Kidney epithelial cell (primary cell): ENCODE measurements around the gene ITPKB. TPM values are rescaled to one million over a fixed set of nuclear protein-coding genes. Genes with fewer than 3 reads are reported as not detected.
A peak's percentile ranks its signal among the peaks of the same experiment; 100 is the strongest.

Source experiments
- DNase-seq: peaks from one replicate; pipeline ENCODE4 v3.0.0-alpha.2; 2010; ENCODE audit warnings: low read depth
- H3K27me3 ChIP-seq: 2 replicates; pipeline ENCODE4 v1.6.0; 2011; ENCODE audit warnings: low read length; ENCODE audit not compliant: control insufficient read depth, insufficient read depth
- H3K36me3 ChIP-seq: 2 replicates; pipeline ENCODE4 v1.5.1; 2011; ENCODE audit warnings: low read length; ENCODE audit not compliant: control insufficient read depth, insufficient read depth
- H3K4me3 ChIP-seq: 2 replicates; pipeline ENCODE4 v1.5.1; 2011; ENCODE audit warnings: low read depth, mild to moderate bottlenecking, control low read depth, low read length
- CTCF ChIP-seq: IDR thresholded peaks from 2 replicates; pipeline ENCODE4 v1.5.1; 2011; ENCODE audit warnings: mild to moderate bottlenecking, moderate library complexity, low read length, control low read depth, inconsistent platforms; ENCODE audit not compliant: insufficient read depth, poor library complexity, severe bottlenecking
- total RNA-seq: library from RNA; depleted of rRNA; stranded (reverse); fragments of >200 nt; gene quantifications from 2 replicates; pipeline ENCODE4 v1.2.3, GENCODE V29; 2015

Gene ITPKB
- total RNA-seq, 1 donor from 2014 or later = 11.7 TPM

GRCh38 chr1:226682871-226683814, 55.9 kb downstream of the ITPKB start:
- no peak overlapping the region for H3K4me3 ChIP-seq
- no peak for TF ChIP-seq CTCF
- no peaks in the 10 kb centered on the region for H3K27me3 ChIP-seq
- DNase-seq = no peak
- H3K36me3 ChIP-seq = no peaks in the 10 kb centered on the region

GRCh38 chr1:226681652-226682493, 57.2 kb downstream of the ITPKB start:
- Histone ChIP-seq H3K36me3 (no peaks in the 10 kb centered on the region), H3K4me3 (no peak overlapping the region), H3K27me3 (no peaks in the 10 kb centered on the region)
- DNase-seq = no peak
- TF ChIP-seq CTCF = no peak

GRCh38 chr1:226680653-226681052, 58.4 kb downstream of the ITPKB start:
- Histone ChIP-seq H3K4me3 (no peak overlapping the region), H3K27me3 (no peaks in the 10 kb centered on the region), H3K36me3 (no peaks in the 10 kb centered on the region)
- DNase-seq = no peak
- no peak for TF ChIP-seq CTCF

DNA sequence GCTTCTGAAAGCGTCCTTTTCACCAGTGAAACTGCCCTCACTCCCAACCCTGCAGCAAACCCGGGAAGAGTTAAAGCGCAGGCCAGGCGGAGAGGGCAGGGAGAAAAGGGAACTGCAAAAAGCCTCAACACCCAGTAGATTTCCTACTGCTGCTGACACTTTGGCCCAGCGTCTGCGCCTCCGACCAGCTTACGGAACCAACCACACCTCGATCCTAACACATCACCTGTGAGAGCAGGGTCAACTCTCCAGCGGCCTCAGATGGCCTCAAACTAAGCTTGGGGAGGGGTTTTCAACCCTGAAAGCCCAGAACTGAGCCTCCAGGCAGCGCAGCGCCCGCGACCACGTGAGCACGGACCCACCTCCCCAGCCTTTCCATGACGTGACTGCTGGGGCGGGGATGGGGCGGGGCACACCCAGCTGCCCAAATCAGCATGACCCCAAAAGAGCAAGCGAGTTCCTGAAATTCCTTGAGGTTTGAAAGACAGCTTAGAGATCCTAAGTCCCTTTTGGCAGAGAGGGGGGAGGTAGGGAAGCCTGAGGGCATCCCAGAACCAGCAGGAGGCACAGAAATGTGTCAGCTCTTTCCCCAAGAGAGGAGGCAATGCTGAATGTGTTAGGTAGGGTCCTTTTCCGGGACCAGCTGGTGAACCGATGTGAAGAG, 59.1 kb downstream of the ITPKB start:
- H3K4me3 ChIP-seq = peak overlapping the region; percentile 39
- no peaks in the 10 kb centered on the region for H3K27me3 ChIP-seq
- DNase-seq = no peak
- no peak for TF ChIP-seq CTCF
- H3K36me3 ChIP-seq = no peaks in the 10 kb centered on the region

- no peaks in the 10 kb centered on the region for H3K36me3 ChIP-seq
- H3K27me3 ChIP-seq = no peaks in the 10 kb centered on the region
- no peak for DNase-seq
- no peak overlapping the region for H3K4me3 ChIP-seq
- TF ChIP-seq CTCF = no peak
Observed at GRCh38 chr1:226679262-226679661, 59.8 kb downstream of the ITPKB start.
